HG03045 (cell line): ENCODE measurements around the gene FBLN7.
"Not testable (repeated sequence)": the region's sequence is repeated elsewhere in the genome, so short reads cannot be mapped to it uniquely, and the experiment has no call there.

Experiments used
- ATAC-seq: cut with Tn5 transposase; IDR thresholded peaks from one replicate; pipeline ENCODE4 v1.9.1; 2021; ENCODE audit warnings: mild to moderate bottlenecking, moderate library complexity; ENCODE audit not compliant: unreplicated experiment

FBLN7 gene

GRCh38 chr2:112181571-112182290, 43.5 kb downstream of the FBLN7 start:
- no peak for ATAC-seq

GRCh38 chr2:112182581-112183034, 44.4 kb downstream of the FBLN7 start:
- no peak for ATAC-seq

- ATAC-seq = no peak
Observed at GRCh38 chr2:112183327-112184025, 45.3 kb downstream of the FBLN7 start.

GRCh38 chr2:112184121-112184520, 45.9 kb downstream of the FBLN7 start:
- ATAC-seq = no peak

- ATAC-seq = no peak
Observed at GRCh38 chr2:112185131-112185530, 46.9 kb downstream of the FBLN7 start.

GRCh38 chr2:112187046-112187715, 49.0 kb downstream of the FBLN7 start:
- no peak for ATAC-seq

- no peak for ATAC-seq
Observed at GRCh38 chr2:112187805-112188596, 49.8 kb downstream of the FBLN7 start.

- ATAC-seq = no peak
Observed at GRCh38 chr2:112189001-112189556, 50.9 kb downstream of the FBLN7 start.

- ATAC-seq = no peak
Observed at GRCh38 chr2:112194028-112194427, 55.8 kb downstream of the FBLN7 start.

- ATAC-seq = no peak
Observed at GRCh38 chr2:112194482-112194881, 56.3 kb downstream of the FBLN7 start.

- no peak for ATAC-seq
Observed at GRCh38 chr2:112195167-112195766, 57.1 kb downstream of the FBLN7 start.

GRCh38 chr2:112195950-112196349, 57.8 kb downstream of the FBLN7 start:
- no peak for ATAC-seq

- ATAC-seq = no peak
Observed at GRCh38 chr2:112197868-112198267, 59.7 kb downstream of the FBLN7 start.

- ATAC-seq = no peak
Observed at GRCh38 chr2:112198780-112199179, 60.6 kb downstream of the FBLN7 start.

- ATAC-seq = no peak
Observed at GRCh38 chr2:112199188-112199587, 61.0 kb downstream of the FBLN7 start.

- ATAC-seq = no peak
Observed at GRCh38 chr2:112201696-112202430, 63.7 kb downstream of the FBLN7 start.

- no peak for ATAC-seq
Observed at GRCh38 chr2:112204411-112204810, 66.2 kb downstream of the FBLN7 start.

GRCh38 chr2:112207905-112208304, 69.7 kb downstream of the FBLN7 start:
- not testable (repeated sequence) for ATAC-seq

- no peak for ATAC-seq
Observed at GRCh38 chr2:112216167-112216566, 78.0 kb downstream of the FBLN7 start.

- no peak for ATAC-seq
Observed at GRCh38 chr2:112217854-112218253, 79.7 kb downstream of the FBLN7 start.
